ENCODE results near the gene CD79B.
"Not testable (repeated sequence)": the region's sequence is repeated elsewhere in the genome, so short reads cannot be mapped to it uniquely, and the experiment has no call there.

CD79B gene

GRCh38 chr17:63916566-63917185 lies 15.5 kb downstream of the CD79B start:
- Mint-ChIP-seq H3K4me3 (no peak overlapping the region), H3K27me3 (peaks cover under 1% of the 10 kb centered on the region), H3K36me3 (no peaks in the 10 kb centered on the region), H3K9me3 (no peaks in the 10 kb centered on the region), H3K4me1 (peaks cover 69% of the 10 kb centered on the region), H3K27ac (peak overlapping the region; percentile 26)
- ATAC-seq, result no peak

- not testable (repeated sequence) for H3K36me3 Mint-ChIP-seq, H3K27me3 Mint-ChIP-seq, H3K9me3 Mint-ChIP-seq
- Mint-ChIP-seq H3K27ac (peak overlapping the region; percentile 26), H3K4me3 (peak overlapping the region; percentile 68), H3K4me1 (peaks cover 69% of the 10 kb centered on the region)
- peak; percentile 73 for ATAC-seq
Observed at GRCh38 chr17:63915753-63916152, 16.4 kb downstream of the CD79B start.

GRCh38 chr17:63914471-63914870 lies 17.7 kb downstream of the CD79B start:
- no peak overlapping the region for H3K4me3 Mint-ChIP-seq
- ATAC-seq, result no peak
- peak overlapping the region; percentile 62 for H3K27ac Mint-ChIP-seq
- no peaks in the 10 kb centered on the region for H3K9me3 Mint-ChIP-seq
- no peaks in the 10 kb centered on the region for H3K36me3 Mint-ChIP-seq
- peaks cover 8% of the 10 kb centered on the region for H3K27me3 Mint-ChIP-seq
- peaks cover 56% of the 10 kb centered on the region for H3K4me1 Mint-ChIP-seq

GRCh38 chr17:63911657-63912100 lies 20.5 kb downstream of the CD79B start:
- no peak overlapping the region for H3K27ac Mint-ChIP-seq
- H3K4me3 Mint-ChIP-seq, result no peak overlapping the region
- H3K36me3 Mint-ChIP-seq, result no peaks in the 10 kb centered on the region
- H3K4me1 Mint-ChIP-seq, result peaks cover 48% of the 10 kb centered on the region
- peaks cover 8% of the 10 kb centered on the region for H3K27me3 Mint-ChIP-seq
- ATAC-seq, result peak; percentile 56
- no peaks in the 10 kb centered on the region for H3K9me3 Mint-ChIP-seq

- Mint-ChIP-seq H3K36me3 (no peaks in the 10 kb centered on the region), H3K27me3 (peaks cover 8% of the 10 kb centered on the region), H3K4me3 (no peak within 1 kb of the TSS), H3K9me3 (no peaks in the 10 kb centered on the region), H3K27ac (no peak within 1 kb of the TSS), H3K4me1 (peaks cover 42% of the 10 kb centered on the region)
- no peak for ATAC-seq
Observed at GRCh38 chr17:63911041-63911635, 21.0 kb downstream of the CD79B start, which contains the start of gene CSHL1. Gene CSHL1, minus strand, starts transcription at chr17:63911258. Its CDS starts 62 bp downstream, at chr17:63911196.

GRCh38 chr17:63910096-63910495 lies 22.0 kb downstream of the CD79B start:
- H3K27me3 Mint-ChIP-seq, result peaks cover 8% of the 10 kb centered on the region
- no peaks in the 10 kb centered on the region for H3K36me3 Mint-ChIP-seq
- H3K27ac Mint-ChIP-seq, result no peak overlapping the region
- peaks cover 33% of the 10 kb centered on the region for H3K4me1 Mint-ChIP-seq
- H3K9me3 Mint-ChIP-seq, result no peaks in the 10 kb centered on the region
- H3K4me3 Mint-ChIP-seq, result no peak overlapping the region
- ATAC-seq, result no peak

GRCh38 chr17:63909586-63909985 lies 22.5 kb downstream of the CD79B start:
- not testable (repeated sequence) for H3K36me3 Mint-ChIP-seq

GRCh38 chr17:63907161-63907778 lies 24.9 kb downstream of the CD79B start:
- H3K36me3 Mint-ChIP-seq, result not testable (repeated sequence)
- ATAC-seq, result peak; percentile 59
- peaks cover 17% of the 10 kb centered on the region for H3K4me1 Mint-ChIP-seq

More at GRCh38 chr17:63909586-63909985, 22.5 kb downstream of the CD79B start:
- not testable (repeated sequence) for H3K9me3 Mint-ChIP-seq, H3K27ac Mint-ChIP-seq, ATAC-seq, H3K4me3 Mint-ChIP-seq, H3K27me3 Mint-ChIP-seq
- peaks cover 32% of the 10 kb centered on the region for H3K4me1 Mint-ChIP-seq

GRCh38 chr17:63904796-63905195 lies 27.3 kb downstream of the CD79B start:
- not testable (repeated sequence) for H3K36me3 Mint-ChIP-seq, H3K27ac Mint-ChIP-seq, H3K9me3 Mint-ChIP-seq, H3K4me3 Mint-ChIP-seq, H3K27me3 Mint-ChIP-seq, ATAC-seq, H3K4me1 Mint-ChIP-seq

More at GRCh38 chr17:63907161-63907778, 24.9 kb downstream of the CD79B start:
- not testable (repeated sequence) for H3K27ac Mint-ChIP-seq, H3K27me3 Mint-ChIP-seq, H3K4me3 Mint-ChIP-seq, H3K9me3 Mint-ChIP-seq

- peak; percentile 79 for ATAC-seq
- H3K4me3 Mint-ChIP-seq, H3K27ac Mint-ChIP-seq, H3K9me3 Mint-ChIP-seq, H3K27me3 Mint-ChIP-seq, H3K36me3 Mint-ChIP-seq: not testable (repeated sequence)
- H3K4me1 Mint-ChIP-seq, result peaks cover 15% of the 10 kb centered on the region
Observed at GRCh38 chr17:63903787-63904201, 28.3 kb downstream of the CD79B start.

GRCh38 chr17:63901971-63902370 lies 30.2 kb downstream of the CD79B start:
- ATAC-seq, H3K27ac Mint-ChIP-seq, H3K9me3 Mint-ChIP-seq, H3K36me3 Mint-ChIP-seq, H3K4me3 Mint-ChIP-seq: not testable (repeated sequence)
- Mint-ChIP-seq H3K27me3 (peaks cover 20% of the 10 kb centered on the region), H3K4me1 (peaks cover 21% of the 10 kb centered on the region)

- H3K4me1 Mint-ChIP-seq, result peaks cover 23% of the 10 kb centered on the region
- not testable (repeated sequence) for H3K9me3 Mint-ChIP-seq, H3K36me3 Mint-ChIP-seq, H3K27ac Mint-ChIP-seq, H3K4me3 Mint-ChIP-seq
- H3K27me3 Mint-ChIP-seq, result peaks cover 20% of the 10 kb centered on the region
- ATAC-seq, result peak; percentile 70
Observed at GRCh38 chr17:63898899-63899798, 33.0 kb downstream of the CD79B start.

- H3K27ac Mint-ChIP-seq, H3K4me3 Mint-ChIP-seq, H3K36me3 Mint-ChIP-seq, H3K9me3 Mint-ChIP-seq: not testable (repeated sequence)
- Mint-ChIP-seq H3K4me1 (peaks cover 17% of the 10 kb centered on the region), H3K27me3 (peaks cover 19% of the 10 kb centered on the region)
- ATAC-seq, result peak; percentile 44
Observed at GRCh38 chr17:63896524-63897354, 35.4 kb downstream of the CD79B start, which contains the start of gene CSH1. Gene CSH1, minus strand, starts transcription at chr17:63896574. Its CDS starts 63 bp downstream, at chr17:63896511.

- H3K36me3 Mint-ChIP-seq, H3K9me3 Mint-ChIP-seq, H3K4me3 Mint-ChIP-seq, H3K27ac Mint-ChIP-seq, ATAC-seq: not testable (repeated sequence)
- Mint-ChIP-seq H3K4me1 (peaks cover 15% of the 10 kb centered on the region), H3K27me3 (peaks cover 10% of the 10 kb centered on the region)
Observed at GRCh38 chr17:63894821-63895220, 37.3 kb downstream of the CD79B start.

All from stimulated activated memory B cell treated with anti-CD40 and anti-IgM and Interleukin-4, amounts not matched to agents 10 μg/mL and 1 μg/mL and 100 μg/mL, for 72 hours (primary cell).